Thyroid gland (tissue), 4 donors: ENCODE measurements around the gene OR10C1.

Experiments
- POLR2A ChIP-seq, 2 donors: fragments of 450-650 bp; IDR thresholded peaks; one replicate each; pipeline ENCODE4 v1.6.1; 2017; ENCODE audit warnings: antibody characterized with exemption in 2 of 2, mild to moderate bottlenecking in 2 of 2, moderate library complexity in 1 of 2
- TF ChIP-seq, protein P1 (sequence below), 6 experiments: fragments of 200-600 bp in 3 of 6; fragments of 450-650 bp in 3 of 6; sonication (generic) in 3 of 6; IDR thresholded peaks; one replicate each; pipeline ENCODE4 v1.5.1; 2016 to 2019; ENCODE audit warnings: antibody characterized with exemption in 6 of 6, mild to moderate bottlenecking in 2 of 6, inconsistent platforms in 1 of 6, moderate library complexity in 1 of 6

DNA sequence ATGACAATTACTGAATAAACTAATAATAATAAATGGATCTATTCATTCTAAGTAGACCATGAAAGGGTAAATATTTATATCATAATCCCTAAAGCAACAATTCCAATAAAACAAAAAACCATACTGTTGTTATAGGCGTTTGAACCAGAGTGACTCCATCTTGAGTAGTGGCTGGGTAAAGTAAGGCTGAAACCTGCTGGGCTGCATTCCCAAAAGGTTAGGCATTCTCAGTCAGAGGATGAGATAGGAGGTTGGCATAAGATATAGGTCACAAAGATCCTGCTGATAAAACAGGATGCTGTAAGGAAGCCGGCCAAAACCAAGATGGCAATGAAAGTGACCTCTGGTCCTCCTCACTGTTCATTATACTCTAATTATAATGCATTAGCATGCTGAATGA lies 26.2 kb downstream of the OR10C1 start:
- no peak for TF ChIP-seq POLR2A (IDR thresholded peaks at IDR 0.05)
- TF ChIP-seq, protein P1, sequence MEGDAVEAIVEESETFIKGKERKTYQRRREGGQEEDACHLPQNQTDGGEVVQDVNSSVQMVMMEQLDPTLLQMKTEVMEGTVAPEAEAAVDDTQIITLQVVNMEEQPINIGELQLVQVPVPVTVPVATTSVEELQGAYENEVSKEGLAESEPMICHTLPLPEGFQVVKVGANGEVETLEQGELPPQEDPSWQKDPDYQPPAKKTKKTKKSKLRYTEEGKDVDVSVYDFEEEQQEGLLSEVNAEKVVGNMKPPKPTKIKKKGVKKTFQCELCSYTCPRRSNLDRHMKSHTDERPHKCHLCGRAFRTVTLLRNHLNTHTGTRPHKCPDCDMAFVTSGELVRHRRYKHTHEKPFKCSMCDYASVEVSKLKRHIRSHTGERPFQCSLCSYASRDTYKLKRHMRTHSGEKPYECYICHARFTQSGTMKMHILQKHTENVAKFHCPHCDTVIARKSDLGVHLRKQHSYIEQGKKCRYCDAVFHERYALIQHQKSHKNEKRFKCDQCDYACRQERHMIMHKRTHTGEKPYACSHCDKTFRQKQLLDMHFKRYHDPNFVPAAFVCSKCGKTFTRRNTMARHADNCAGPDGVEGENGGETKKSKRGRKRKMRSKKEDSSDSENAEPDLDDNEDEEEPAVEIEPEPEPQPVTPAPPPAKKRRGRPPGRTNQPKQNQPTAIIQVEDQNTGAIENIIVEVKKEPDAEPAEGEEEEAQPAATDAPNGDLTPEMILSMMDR (IDR thresholded peaks at IDR 0.05), result no peak
